ENCODE measurements around the gene BEST2.

BEST2 gene

DNA sequence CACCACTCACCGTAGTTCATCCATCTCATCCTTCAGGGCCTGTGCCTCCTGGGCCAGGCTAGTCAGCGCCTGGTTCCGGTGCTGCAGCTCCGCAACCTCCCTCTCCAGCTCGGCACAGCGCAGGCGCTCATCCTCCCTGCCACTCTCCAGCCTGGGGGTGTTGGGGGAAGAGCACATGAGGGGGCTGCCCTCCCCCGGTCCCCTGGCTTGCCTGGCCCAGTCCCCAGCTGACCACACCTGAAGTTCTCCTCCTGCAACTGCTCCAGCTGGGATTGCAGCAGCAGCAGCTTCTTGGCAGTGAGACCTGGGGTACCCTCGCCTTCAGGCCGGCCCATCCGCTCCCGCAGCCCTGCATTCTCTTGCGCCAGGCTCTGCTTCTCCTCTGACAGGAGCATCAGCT lies 19.3 kb downstream of the BEST2 start:
- Histone ChIP-seq H3K36me3 (replicated peaks; ENCODE audit: insufficient read depth, low read length) (no peaks in the 10 kb centered on the region), H3K9ac (ENCODE audit: low read length) (no peak overlapping the region), H4K20me1 (ENCODE audit: insufficient read depth, low read length) (no peaks in the 10 kb centered on the region), H3K4me2 (ENCODE audit: low read depth, low read length) (no peak overlapping the region), H3K9me3 (replicated peaks; ENCODE audit: insufficient read depth, low read length) (no peaks in the 10 kb centered on the region), H3K4me1 (ENCODE audit: low read length) (peaks cover 22% of the 10 kb centered on the region), H3K27ac (ENCODE audit: low read length) (no peak overlapping the region), H3K27me3 (replicated peaks; ENCODE audit: insufficient read depth, low read length) (no peaks in the 10 kb centered on the region), H3K4me3 (ENCODE audit: low read length) (no peak overlapping the region), H2AFZ (ENCODE audit: low read length) (no peak overlapping the region), H3F3A (ENCODE audit: insufficient read depth, low read length) (peaks cover 6% of the 10 kb centered on the region; the same call in 1 of the 2 replicates), H3K9me2 (replicated peaks; ENCODE audit: insufficient read depth, low read length) (no peaks in the 10 kb centered on the region), H3K79me2 (ENCODE audit: low read length) (no peaks in the 10 kb centered on the region)
- no peak for DNase-seq
- TF ChIP-seq, protein P1, sequence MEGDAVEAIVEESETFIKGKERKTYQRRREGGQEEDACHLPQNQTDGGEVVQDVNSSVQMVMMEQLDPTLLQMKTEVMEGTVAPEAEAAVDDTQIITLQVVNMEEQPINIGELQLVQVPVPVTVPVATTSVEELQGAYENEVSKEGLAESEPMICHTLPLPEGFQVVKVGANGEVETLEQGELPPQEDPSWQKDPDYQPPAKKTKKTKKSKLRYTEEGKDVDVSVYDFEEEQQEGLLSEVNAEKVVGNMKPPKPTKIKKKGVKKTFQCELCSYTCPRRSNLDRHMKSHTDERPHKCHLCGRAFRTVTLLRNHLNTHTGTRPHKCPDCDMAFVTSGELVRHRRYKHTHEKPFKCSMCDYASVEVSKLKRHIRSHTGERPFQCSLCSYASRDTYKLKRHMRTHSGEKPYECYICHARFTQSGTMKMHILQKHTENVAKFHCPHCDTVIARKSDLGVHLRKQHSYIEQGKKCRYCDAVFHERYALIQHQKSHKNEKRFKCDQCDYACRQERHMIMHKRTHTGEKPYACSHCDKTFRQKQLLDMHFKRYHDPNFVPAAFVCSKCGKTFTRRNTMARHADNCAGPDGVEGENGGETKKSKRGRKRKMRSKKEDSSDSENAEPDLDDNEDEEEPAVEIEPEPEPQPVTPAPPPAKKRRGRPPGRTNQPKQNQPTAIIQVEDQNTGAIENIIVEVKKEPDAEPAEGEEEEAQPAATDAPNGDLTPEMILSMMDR (IDR thresholded peaks at IDR 0.05; ENCODE audit: low read length), result no peak
- TF ChIP-seq EZH2phosphoT487 (IDR thresholded peaks at IDR 0.05; ENCODE audit: low read length) (no peak), EZH2 (optimal IDR thresholded peaks at IDR 0.05; ENCODE audit: low read depth, low read length) (no peak)

DNA sequence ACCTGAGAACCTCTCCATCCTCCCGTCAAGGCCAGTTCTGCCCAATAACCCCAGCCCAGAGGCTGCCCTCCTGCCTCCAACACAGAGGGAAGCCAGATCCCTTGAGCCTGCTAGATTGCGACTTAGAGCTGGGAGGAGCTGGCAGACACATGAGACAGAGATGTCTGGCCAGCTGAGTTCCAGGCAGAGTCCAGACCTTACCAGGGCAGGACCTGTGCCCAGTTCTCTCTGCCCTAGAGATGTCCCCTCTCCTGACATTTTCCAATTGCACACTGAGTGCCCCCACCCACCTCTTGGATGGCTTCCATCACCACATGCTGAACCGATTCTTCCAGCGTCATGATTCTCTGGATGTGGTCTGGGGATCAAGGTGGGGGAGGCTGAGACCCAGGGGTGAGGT lies 20.7 kb downstream of the BEST2 start:
- peaks cover 19% of the 10 kb centered on the region for H3K4me1 ChIP-seq (ENCODE audit: low read length)
- peaks cover 6% of the 10 kb centered on the region; the same call in 1 of the 2 replicates for H3F3A ChIP-seq (ENCODE audit: insufficient read depth, low read length)
- H3K9ac ChIP-seq (ENCODE audit: low read length), result no peak overlapping the region
- H3K9me3 ChIP-seq (replicated peaks; ENCODE audit: insufficient read depth, low read length), result no peaks in the 10 kb centered on the region
- no peak for DNase-seq
- H3K4me2 ChIP-seq (ENCODE audit: low read depth, low read length), result no peak overlapping the region
- H3K4me3 ChIP-seq (ENCODE audit: low read length), result no peak overlapping the region
- H4K20me1 ChIP-seq (ENCODE audit: insufficient read depth, low read length), result no peaks in the 10 kb centered on the region
- H3K27me3 ChIP-seq (replicated peaks; ENCODE audit: insufficient read depth, low read length), result no peaks in the 10 kb centered on the region
- no peak overlapping the region for H3K27ac ChIP-seq (ENCODE audit: low read length)
- TF ChIP-seq, protein P1 (IDR thresholded peaks at IDR 0.05; ENCODE audit: low read length), result no peak
- TF ChIP-seq EZH2 (optimal IDR thresholded peaks at IDR 0.05; ENCODE audit: low read depth, low read length) (no peak), EZH2phosphoT487 (IDR thresholded peaks at IDR 0.05; ENCODE audit: low read length) (no peak)
- H3K36me3 ChIP-seq (replicated peaks; ENCODE audit: insufficient read depth, low read length), result no peaks in the 10 kb centered on the region
- H3K9me2 ChIP-seq (replicated peaks; ENCODE audit: insufficient read depth, low read length), result no peaks in the 10 kb centered on the region
- H3K79me2 ChIP-seq (ENCODE audit: low read length), result no peaks in the 10 kb centered on the region
- no peak overlapping the region for H2AFZ ChIP-seq (ENCODE audit: low read length)

DNA sequence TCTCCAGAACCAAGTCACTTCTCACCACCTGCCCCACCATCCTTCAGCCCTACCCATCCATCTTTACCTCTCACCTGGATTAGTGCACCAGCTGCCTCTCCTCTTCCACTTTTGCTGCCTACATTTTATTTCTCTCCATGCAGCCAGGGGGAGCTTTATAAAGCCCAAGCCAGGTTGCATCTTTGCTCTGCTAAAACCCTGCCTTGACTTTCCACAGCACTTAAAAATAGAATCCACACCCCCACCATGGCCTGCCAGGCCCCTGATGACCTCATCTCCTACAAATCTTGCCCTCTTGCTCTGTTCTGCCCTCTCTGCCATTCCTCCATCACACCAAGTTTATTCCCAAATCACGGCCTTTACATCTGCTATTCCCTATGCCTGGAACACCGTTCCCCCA lies 22.0 kb downstream of the BEST2 start:
- H3F3A ChIP-seq (ENCODE audit: insufficient read depth, low read length), result peaks cover 6% of the 10 kb centered on the region; the same call in 1 of the 2 replicates
- H3K27me3 ChIP-seq (replicated peaks; ENCODE audit: insufficient read depth, low read length), result no peaks in the 10 kb centered on the region
- no peaks in the 10 kb centered on the region for H3K9me2 ChIP-seq (replicated peaks; ENCODE audit: insufficient read depth, low read length)
- no peak overlapping the region for H3K27ac ChIP-seq (ENCODE audit: low read length)
- H3K4me1 ChIP-seq (ENCODE audit: low read length), result peaks cover 23% of the 10 kb centered on the region
- no peak overlapping the region for H3K4me3 ChIP-seq (ENCODE audit: low read length)
- H2AFZ ChIP-seq (ENCODE audit: low read length), result no peak overlapping the region
- H3K79me2 ChIP-seq (ENCODE audit: low read length), result no peaks in the 10 kb centered on the region
- no peaks in the 10 kb centered on the region for H3K9me3 ChIP-seq (replicated peaks; ENCODE audit: insufficient read depth, low read length)
- no peaks in the 10 kb centered on the region for H4K20me1 ChIP-seq (ENCODE audit: insufficient read depth, low read length)
- H3K9ac ChIP-seq (ENCODE audit: low read length), result no peak overlapping the region
- DNase-seq, result peak; percentile 32
- TF ChIP-seq EZH2phosphoT487 (IDR thresholded peaks at IDR 0.05; ENCODE audit: low read length), result no peak
- TF ChIP-seq, protein P1 (IDR thresholded peaks at IDR 0.05; ENCODE audit: low read length), result peak; percentile 38
- no peak overlapping the region for H3K4me2 ChIP-seq (ENCODE audit: low read depth, low read length)
- H3K36me3 ChIP-seq (replicated peaks; ENCODE audit: insufficient read depth, low read length), result no peaks in the 10 kb centered on the region

Measured in MM.1S (cell line).